Measurements from ENCODE around the gene HDAC10. TPM values are rescaled to one million over a fixed set of nuclear protein-coding genes. Genes with fewer than 3 reads are reported as not detected.

Gene HDAC10
- total and polyA plus RNA-seq, 10 of the 15 experiments (the other 5 are each of a cell fraction or from before 2014, with no cell fraction given): 0.26 to 48.6 (median 5.0) TPM

GRCh38 chr22:50264104-50264745 lies 13.2 kb upstream of the HDAC10 start:
- Histone ChIP-seq H2AFZ (ENCODE audit: control insufficient read depth, low read depth, low read length) (no peak overlapping the region), H3K4me2 (ENCODE audit: control insufficient read depth, insufficient read depth) (no peak overlapping the region), H3K4me3 (no peak overlapping the region), H3K4me1 (ENCODE audit: control insufficient read depth, insufficient read depth, low read length) (peaks cover 14% of the 10 kb centered on the region), H3K27ac (ENCODE audit: control insufficient read depth, insufficient read depth) (no peak overlapping the region), H3K9ac (ENCODE audit: control insufficient read depth, insufficient read depth, low read length) (no peak overlapping the region), H3K9me3 (replicated peaks; ENCODE audit: control insufficient read depth, insufficient read depth, low read length) (no peaks in the 10 kb centered on the region), H3K79me2 (ENCODE audit: control insufficient read depth, insufficient read depth, low read length) (peaks cover 8% of the 10 kb centered on the region), H4K20me1 (ENCODE audit: control insufficient read depth, insufficient read depth) (no peaks in the 10 kb centered on the region), H3K36me3 (ENCODE audit: control insufficient read depth in 2 of 2, insufficient read depth in 2 of 2, low read length in 1 of 2) (no peaks in the 10 kb centered on the region), H3K27me3 (replicated peaks in 1 of 2; ENCODE audit: control insufficient read depth in 2 of 2, insufficient read depth in 2 of 2, low read length in 1 of 2) (no peaks in the 10 kb centered on the region)
- BruUV-seq (replicated peaks): no TSS peak
- DNase-seq (ENCODE audit: low read depth, low spot score): no peak
- POLR2A ChIA-PET: no interaction called here
- RAD21 ChIA-PET (ENCODE audit: unreplicated experiment): no interaction called here
- TF ChIP-seq MTA3 (IDR thresholded peaks at IDR 0.05; ENCODE audit: borderline replicate concordance, low read length) (no peak), RELA (IDR thresholded peaks at IDR 0.05; ENCODE audit: borderline replicate concordance, partially characterized antibody) (no peak), BHLHE40 (IDR thresholded peaks at IDR 0.05; ENCODE audit: borderline replicate concordance in 1 of 2, low read depth in 2 of 2, low read length in 1 of 2) (peak in 1 of 2 experiments; percentile 43; a peak in 2 of 4 replicates), NR2C2 (IDR thresholded peaks at IDR 0.05; ENCODE audit: borderline replicate concordance, control insufficient read depth, insufficient read length, low read depth) (no peak), ASH2L (IDR thresholded peaks at IDR 0.05; ENCODE audit: borderline replicate concordance, low read depth) (no peak)
- FAIRE-seq: no peak
- CTCF ChIA-PET: interaction anchor here (0.6 kb wide), 1 partner anchor 78 kb away, joined by 3 read pairs; no protein-coding TSS in a partner anchor
- no peak for ATAC-seq
- intact Hi-C loops (cut with micrococcal nuclease; ENCODE audit: unreplicated experiment): no loop called here
- 33% methylated on average over 14 of the region's 15 CpGs for WGBS (ENCODE audit: insufficient coverage, insufficient replicate concordance, low lambda C conversion rate, missing lambda C conversion rate)
- in situ Hi-C loops (cut with MboI): no loop called here
- SMC1A ChIA-PET (ENCODE audit: uncharacterized antibody, unreplicated experiment): no interaction called here

- in situ Hi-C loops (cut with MboI) (no loop called here), intact Hi-C loops (cut with micrococcal nuclease; ENCODE audit: unreplicated experiment) (no loop called here)
- Histone ChIP-seq H3K9ac (ENCODE audit: control insufficient read depth, insufficient read depth, low read length) (no peak overlapping the region), H3K9me3 (replicated peaks; ENCODE audit: control insufficient read depth, insufficient read depth, low read length) (no peaks in the 10 kb centered on the region), H3K27me3 (replicated peaks in 1 of 2; ENCODE audit: control insufficient read depth in 2 of 2, insufficient read depth in 2 of 2, low read length in 1 of 2) (no peaks in the 10 kb centered on the region), H3K27ac (ENCODE audit: control insufficient read depth, insufficient read depth) (no peak overlapping the region), H3K36me3 (ENCODE audit: control insufficient read depth in 2 of 2, insufficient read depth in 2 of 2, low read length in 1 of 2) (no peaks in the 10 kb centered on the region), H3K4me2 (ENCODE audit: control insufficient read depth, insufficient read depth) (no peak overlapping the region), H4K20me1 (ENCODE audit: control insufficient read depth, insufficient read depth) (no peaks in the 10 kb centered on the region), H2AFZ (ENCODE audit: control insufficient read depth, low read depth, low read length) (no peak overlapping the region), H3K4me1 (ENCODE audit: control insufficient read depth, insufficient read depth, low read length) (peaks cover 14% of the 10 kb centered on the region), H3K79me2 (ENCODE audit: control insufficient read depth, insufficient read depth, low read length) (peaks cover 8% of the 10 kb centered on the region), H3K4me3 (no peak overlapping the region)
- 66% methylated on average over 9 of the region's 9 CpGs for WGBS (ENCODE audit: insufficient coverage, insufficient replicate concordance, low lambda C conversion rate, missing lambda C conversion rate)
- no peak for DNase-seq (ENCODE audit: low read depth, low spot score)
- POLR2A ChIA-PET: interaction anchor here (0.7 to 3.3 kb wide), 3 partner anchors 8 to 21 kb away, joined by 3 to 15 read pairs (median 5); partner anchors contain the start of gene HDAC10
- ATAC-seq: no peak
- no peak for FAIRE-seq
- RAD21 ChIA-PET (ENCODE audit: unreplicated experiment): no interaction called here
- CTCF ChIA-PET: interaction anchor here (0.6 to 1.3 kb wide), 2 partner anchors 11 to 62 kb away, joined by 3 to 10 read pairs; partner anchors contain the start of gene HDAC10
- SMC1A ChIA-PET (ENCODE audit: uncharacterized antibody, unreplicated experiment): interaction anchor here (1.2 to 1.4 kb wide), 2 partner anchors 10 to 12 kb away, joined by 3 read pairs; partner anchors contain the start of gene HDAC10
- BruUV-seq (replicated peaks): no TSS peak
- TF ChIP-seq SMARCA5 (IDR thresholded peaks at IDR 0.05) (no peak), BCLAF1 (IDR thresholded peaks at IDR 0.05) (no peak), NFYA (IDR thresholded peaks at IDR 0.05; ENCODE audit: borderline replicate concordance, low read depth, low read length) (no peak), E4F1 (IDR thresholded peaks at IDR 0.05; ENCODE audit: borderline replicate concordance, partially characterized antibody) (no peak), ZNF622 (IDR thresholded peaks at IDR 0.05) (no peak)
Measured at GRCh38 chr22:50262973-50263617, 12.0 kb upstream of the HDAC10 start.

All from GM12878 (cell line).